GM12874 (cell line): ENCODE data around the gene GATAD2A.
A peak's percentile ranks its signal among the peaks of the same experiment; 100 is the strongest.

Experiments
- TF ChIP-seq, protein P1 (sequence below): IDR thresholded peaks from 2 replicates; pipeline ENCODE4 v1.5.1; 2011; ENCODE audit warnings: low read depth, mild to moderate bottlenecking, control low read depth, low read length, moderate library complexity; ENCODE audit not compliant: insufficient read depth

GATAD2A gene

DNA sequence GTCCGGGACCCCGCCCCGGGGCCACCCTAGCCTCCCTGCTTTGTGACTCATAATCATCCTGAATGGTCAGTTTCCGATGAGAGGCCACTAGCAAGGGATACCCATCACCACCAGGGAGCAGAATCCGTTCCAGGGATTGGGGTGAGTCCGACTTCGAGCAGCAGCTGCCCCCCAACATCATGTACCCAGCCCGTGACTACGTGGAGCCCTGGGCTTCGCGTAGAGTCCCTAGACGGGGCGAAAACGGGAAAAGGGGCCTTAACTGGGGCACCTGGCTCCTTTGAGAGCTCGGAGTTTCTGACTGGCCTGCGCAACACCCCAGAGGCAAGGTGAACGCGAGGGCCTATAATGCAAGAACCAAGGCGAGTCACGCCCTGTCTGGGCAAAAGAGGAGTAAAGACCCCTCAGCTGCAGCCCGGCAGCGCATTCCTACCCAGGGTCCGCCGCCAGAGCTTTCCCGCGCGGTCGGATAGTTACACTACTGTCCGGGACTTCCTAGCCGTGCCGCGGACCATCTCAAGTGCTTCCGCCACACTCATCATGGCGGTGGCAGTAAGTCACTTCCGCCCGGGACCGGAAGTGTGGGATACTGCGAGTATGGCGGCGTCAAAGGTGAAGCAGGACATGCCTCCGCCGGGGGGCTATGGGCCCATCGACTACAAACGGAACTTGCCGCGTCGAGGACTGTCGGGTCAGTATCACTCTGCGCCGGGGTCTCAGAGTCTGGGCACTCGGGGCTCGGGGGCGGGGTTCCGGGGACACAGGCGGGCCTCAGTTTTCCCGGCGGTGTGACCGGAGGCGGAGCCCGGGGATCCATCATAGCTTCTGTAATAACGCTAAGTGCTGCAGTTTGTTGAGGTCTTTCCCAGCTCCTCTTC lies 110.4 kb downstream of the GATAD2A start, which contains the start of gene NDUFA13:
NDUFA13 (plus strand) TSS at position 584 of the 878 bp plus-strand sequence; CDS start at position 598, 14 bp downstream.
- TF ChIP-seq, protein P1, sequence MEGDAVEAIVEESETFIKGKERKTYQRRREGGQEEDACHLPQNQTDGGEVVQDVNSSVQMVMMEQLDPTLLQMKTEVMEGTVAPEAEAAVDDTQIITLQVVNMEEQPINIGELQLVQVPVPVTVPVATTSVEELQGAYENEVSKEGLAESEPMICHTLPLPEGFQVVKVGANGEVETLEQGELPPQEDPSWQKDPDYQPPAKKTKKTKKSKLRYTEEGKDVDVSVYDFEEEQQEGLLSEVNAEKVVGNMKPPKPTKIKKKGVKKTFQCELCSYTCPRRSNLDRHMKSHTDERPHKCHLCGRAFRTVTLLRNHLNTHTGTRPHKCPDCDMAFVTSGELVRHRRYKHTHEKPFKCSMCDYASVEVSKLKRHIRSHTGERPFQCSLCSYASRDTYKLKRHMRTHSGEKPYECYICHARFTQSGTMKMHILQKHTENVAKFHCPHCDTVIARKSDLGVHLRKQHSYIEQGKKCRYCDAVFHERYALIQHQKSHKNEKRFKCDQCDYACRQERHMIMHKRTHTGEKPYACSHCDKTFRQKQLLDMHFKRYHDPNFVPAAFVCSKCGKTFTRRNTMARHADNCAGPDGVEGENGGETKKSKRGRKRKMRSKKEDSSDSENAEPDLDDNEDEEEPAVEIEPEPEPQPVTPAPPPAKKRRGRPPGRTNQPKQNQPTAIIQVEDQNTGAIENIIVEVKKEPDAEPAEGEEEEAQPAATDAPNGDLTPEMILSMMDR, result no peak

DNA sequence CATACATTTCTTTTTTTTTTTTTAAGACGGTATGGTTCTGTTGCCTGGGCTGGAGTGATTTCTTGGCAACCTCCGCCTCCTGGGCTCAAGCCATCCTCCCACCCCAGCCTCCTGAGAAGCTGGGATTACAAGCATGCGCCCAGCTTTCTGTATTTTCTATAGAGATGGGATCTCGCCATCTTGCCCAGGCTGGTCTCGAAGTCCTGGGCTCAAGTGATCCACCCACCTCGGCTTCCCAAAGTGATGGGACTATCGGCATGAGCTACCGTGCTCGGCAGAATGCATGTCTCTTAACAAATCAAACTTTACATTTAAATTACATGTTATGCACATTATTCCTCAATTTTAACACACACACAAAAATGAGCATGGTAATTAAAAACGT lies 111.8 kb downstream of the GATAD2A start:
- TF ChIP-seq, protein P1, result no peak

DNA sequence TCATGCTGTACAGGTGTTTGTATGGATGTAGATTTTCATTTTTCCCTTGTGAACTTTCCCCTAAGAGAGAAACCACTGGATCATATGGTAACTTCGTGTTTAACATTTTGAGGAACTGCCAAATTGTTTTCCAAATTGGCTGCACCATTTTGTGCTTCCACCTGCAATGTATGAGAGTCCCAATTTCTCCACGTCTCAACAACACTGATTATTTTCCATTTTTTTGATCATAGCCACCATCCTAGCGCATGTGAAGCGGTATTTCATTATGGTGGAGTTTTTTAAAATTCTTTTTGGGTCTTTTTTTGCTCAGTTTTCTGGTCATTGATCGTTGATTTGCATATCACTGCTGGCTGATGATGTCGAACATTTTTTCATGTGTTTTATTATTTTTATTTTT lies 115.5 kb downstream of the GATAD2A start:
- TF ChIP-seq, protein P1, result no peak

DNA sequence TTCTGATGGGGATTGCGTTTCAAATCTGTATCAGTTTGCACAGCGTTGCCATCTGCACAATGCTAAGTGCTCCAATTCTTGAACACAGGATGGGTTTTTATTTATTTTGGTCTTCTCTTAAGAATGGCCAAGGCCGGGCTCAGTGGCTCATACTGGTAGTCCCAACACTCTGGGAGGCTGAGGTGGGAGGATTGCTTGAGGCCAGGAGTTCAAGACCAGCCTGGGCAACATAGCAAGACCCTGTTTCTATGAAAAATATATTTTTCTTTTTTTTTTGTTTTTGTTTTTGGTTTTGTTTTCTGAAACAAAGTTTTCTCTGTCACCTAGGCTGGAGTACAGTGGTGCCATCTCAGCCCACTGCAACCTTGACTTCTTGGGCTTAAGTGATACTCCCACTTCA lies 117.7 kb downstream of the GATAD2A start:
- TF ChIP-seq, protein P1, result no peak

DNA sequence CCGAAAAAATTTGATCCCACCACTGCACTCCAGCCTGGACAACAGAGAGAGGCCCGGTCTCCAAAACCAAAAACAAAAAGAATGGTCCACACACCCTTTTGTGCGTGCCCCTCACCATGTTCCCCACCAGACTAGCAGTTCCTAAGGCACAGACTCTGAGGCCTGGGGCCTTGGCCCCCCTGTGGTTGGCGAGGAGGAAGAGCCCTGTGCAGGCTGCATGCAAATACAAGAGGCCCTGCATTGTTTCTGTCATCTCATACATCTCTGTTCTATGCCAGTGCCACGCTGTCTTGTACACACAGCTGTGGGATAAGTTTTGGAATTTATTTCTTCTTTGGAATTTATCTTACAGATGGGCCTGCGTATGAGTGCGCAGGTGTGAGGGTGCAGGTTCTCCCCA lies 118.6 kb downstream of the GATAD2A start:
- TF ChIP-seq, protein P1, result no peak

DNA sequence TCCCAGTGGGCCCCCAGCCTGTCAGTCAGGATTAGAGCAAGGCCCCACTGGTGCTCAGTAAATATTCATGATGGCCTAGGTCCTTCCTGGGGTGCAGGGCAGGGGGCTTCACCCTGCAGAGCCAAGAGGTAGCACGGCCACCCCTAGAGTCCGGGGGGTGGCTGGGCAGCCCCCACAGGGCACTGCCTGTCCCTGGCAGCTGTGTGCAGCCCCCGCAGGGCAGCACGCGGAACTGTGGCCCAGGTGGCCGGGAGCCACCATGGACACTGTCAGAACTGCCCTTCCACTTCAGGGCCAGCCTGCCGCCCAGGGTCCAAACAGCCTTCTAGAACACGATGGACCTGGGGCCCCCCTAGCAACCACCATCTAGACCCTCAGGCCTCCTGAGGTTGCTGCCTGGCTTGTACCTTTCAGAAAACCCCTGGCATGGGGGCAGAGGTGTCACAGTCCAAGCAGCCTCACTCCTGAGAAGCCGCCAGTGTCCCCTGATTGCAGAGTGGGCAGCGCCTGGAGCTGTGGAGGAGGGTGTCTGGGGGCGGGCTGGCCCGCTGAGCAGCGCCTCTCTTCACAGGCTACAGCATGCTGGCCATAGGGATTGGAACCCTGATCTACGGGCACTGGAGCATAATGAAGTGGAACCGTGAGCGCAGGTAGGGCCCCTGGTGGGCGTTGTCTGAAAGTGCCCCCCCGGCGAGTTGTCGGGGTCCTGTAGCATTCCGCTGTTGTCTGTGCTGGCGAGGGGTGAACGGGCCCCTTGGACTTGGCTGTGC lies 120.3 kb downstream of the GATAD2A start:
- TF ChIP-seq, protein P1, result 0 out of 2 replicates have a peak, but pooled peaks have one; percentile 1
